GM21619 (cell line): Measurements from ENCODE around the gene ENDOU.

Experiments used
- ATAC-seq: cut with Tn5 transposase; IDR thresholded peaks from one replicate; pipeline ENCODE4 v1.9.1; 2021; ENCODE audit not compliant: unreplicated experiment

The ENDOU gene

GRCh38 chr12:47725091-47725772, at the start of gene ENDOU:
TSS of gene ENDOU (minus strand) at chr12:47725490. CDS start at chr12:47725413, 77 bp downstream.
- ATAC-seq: no peak

- ATAC-seq: no peak
Measured at GRCh38 chr12:47774663-47775062, 49.4 kb upstream of the ENDOU start.

DNA sequence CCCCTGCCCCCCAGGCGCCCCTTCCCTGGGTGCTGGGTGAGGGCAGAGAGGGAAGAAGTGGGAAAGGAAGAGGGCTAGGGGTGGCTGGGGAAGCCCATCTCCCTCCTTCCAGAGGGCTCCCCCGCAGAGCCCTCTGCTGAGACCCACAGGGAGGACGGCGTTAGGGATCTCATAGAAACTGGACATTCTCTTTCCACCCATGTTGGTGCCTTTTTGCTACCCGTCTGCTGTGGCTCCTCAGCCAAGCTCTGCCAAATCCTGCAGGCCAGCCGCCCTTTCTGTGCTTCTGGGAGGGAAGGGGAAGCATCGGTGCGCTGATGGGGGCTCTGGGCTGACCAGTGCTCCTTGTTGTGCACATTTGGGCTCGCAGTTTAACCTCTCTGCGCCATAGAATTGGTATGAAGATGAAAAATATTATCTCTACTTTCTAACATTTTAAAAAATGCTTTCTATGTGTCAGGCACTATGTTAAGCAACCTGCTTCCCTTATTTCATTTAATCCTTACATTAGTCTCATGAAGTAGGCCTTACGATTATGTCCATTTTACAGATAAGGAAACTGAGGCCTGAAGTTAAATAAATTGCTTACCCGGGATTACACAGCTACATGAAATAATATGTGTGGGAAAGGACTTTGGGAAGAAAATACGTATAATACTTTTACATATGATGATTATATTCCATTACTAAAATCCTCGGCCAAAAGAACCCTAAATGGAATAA, 48.7 kb upstream of the ENDOU start:
- ATAC-seq: no peak

DNA sequence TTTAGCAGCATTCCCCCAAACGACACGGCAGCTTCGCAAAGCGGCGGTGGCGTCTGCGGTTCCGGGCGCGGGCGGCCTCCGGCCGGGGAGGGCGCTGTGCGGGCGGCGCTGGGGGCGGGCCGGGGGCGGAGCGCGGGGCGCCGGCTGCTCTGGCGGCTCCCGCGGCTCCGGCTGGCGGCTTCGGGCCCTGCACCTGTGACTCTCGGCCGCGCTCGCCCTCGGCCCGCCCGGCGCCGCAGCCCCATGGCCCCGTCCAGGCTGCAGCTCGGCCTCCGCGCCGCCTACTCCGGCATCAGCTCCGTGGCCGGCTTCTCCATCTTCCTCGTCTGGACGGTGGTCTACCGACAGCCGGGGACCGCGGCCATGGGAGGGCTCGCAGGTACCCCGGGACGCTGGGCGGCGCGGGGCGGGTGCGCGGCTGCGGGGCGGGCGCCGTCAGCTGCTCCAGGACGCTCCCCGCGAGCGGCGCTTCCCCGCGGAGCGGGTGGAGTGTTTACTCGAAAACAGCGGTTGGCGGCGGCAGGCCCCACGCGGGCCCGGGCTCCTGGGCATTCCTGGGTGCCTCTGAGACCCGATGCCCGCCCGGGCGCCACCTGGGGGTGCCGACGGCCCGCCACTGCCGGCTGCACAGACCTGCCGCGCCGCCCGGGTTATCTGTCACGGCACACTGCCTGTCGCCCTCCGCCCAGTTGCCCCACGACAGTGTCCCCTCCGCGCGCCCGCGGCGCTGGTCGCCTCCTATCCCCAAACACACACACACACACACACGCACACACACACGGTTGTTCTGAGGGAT, 48.0 kb upstream of the ENDOU start, which contains the start of gene SLC48A1:
TSS of gene SLC48A1 (plus strand) at position 177 of the 796 bp plus-strand sequence. CDS start at position 244, 67 bp downstream.
- ATAC-seq: peak; percentile 81

GRCh38 chr12:47772738-47773061, 47.4 kb upstream of the ENDOU start:
- no peak for ATAC-seq

DNA sequence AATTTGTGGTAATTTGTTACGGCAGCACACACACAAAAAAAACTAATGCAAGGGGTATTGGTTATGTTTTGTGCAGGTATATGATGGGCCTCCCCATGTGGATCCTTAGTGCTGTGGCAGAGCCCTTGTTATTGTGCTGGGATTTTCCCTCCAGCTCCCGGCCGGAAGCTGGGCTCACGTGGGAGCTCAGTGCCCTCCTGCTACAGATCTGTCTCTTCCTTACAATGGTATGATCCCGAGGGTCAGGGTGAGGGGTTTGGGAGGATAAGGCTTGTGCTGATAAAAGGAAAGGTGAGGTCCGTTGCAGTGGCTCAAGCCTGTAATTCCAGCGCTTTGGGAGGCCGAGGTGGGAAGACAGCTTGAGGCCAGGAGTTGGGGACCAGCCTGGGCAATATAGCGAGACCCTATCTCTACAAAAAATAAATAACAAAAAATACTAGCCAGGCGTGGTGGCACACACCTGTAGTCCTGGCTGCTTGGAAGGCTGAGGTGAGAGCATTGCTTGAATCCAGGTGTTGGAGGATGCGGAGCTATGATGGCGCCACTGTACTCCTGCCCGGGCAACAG, 46.9 kb upstream of the ENDOU start:
- ATAC-seq: no peak

DNA sequence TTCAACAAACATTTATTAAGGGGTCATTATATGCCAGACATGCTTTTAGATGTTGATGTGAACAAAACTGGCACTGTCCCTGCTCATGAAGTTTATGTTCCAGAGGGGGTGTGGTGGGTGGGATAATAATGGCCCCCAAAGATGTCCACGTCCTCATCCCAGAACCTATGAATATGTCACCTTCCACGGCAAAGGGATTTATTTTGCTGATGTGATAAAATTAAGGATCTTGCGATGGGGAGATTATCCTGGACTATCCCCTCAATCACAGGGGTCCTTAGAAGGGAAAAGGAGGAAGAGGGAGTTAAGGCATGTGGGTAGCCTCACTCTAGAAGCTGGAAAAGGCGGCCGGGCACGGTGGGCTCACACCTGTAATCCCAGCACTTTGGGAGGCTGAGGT, 46.0 kb upstream of the ENDOU start:
- no peak for ATAC-seq

- ATAC-seq: no peak
Measured at GRCh38 chr12:47770086-47770726, 44.9 kb upstream of the ENDOU start.

- no peak for ATAC-seq
Measured at GRCh38 chr12:47769234-47770085, 44.2 kb upstream of the ENDOU start.

DNA sequence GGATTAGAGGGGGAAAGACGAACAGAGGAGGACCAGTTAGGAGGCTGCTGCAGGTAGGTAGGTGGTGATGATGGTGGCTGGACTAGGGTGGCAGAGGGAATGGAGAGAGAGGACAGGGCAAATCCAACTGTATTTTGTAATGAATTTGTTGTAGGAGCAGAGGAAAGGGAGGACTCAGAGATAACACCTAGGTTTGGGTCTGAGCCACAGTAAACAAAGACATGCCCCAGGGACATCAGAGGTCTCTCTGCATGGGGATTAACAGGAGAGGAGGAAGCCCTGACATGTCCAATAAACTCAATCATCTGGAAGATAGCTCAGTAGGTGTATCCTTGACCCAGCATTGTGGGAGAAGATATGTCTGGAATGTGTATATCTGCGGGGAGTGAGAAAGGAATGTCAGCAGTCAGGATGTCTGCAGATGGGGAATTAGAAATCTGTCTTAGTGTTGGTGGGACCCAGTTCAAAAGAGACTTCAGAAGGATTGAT, 43.1 kb upstream of the ENDOU start:
- ATAC-seq: no peak

DNA sequence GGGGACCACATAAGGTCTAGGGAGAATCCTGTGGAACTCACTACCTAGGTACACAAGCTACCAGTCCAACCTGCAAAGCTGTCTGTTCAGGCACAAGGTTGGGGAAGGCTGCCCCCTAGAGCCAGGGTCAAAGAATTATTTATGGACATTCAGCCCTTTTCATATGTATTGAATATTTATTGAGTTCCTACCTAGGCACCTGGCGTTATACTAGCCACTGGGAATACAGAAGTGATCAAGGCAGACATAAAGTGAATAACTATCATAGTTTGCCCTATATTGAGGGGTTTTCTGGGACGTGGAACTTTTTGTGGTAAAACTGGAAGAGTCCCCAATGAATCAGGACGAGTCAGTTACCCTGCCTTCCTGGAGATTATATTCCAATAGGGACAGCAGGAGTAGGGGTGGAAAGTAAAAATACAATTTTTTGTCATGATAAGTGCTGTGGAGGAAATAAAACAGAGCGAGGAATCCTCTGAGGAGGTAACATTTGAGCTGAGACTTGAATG, 42.0 kb upstream of the ENDOU start:
- peak; percentile 72 for ATAC-seq

- no peak for ATAC-seq
Measured at GRCh38 chr12:47766502-47767215, 41.4 kb upstream of the ENDOU start.

DNA sequence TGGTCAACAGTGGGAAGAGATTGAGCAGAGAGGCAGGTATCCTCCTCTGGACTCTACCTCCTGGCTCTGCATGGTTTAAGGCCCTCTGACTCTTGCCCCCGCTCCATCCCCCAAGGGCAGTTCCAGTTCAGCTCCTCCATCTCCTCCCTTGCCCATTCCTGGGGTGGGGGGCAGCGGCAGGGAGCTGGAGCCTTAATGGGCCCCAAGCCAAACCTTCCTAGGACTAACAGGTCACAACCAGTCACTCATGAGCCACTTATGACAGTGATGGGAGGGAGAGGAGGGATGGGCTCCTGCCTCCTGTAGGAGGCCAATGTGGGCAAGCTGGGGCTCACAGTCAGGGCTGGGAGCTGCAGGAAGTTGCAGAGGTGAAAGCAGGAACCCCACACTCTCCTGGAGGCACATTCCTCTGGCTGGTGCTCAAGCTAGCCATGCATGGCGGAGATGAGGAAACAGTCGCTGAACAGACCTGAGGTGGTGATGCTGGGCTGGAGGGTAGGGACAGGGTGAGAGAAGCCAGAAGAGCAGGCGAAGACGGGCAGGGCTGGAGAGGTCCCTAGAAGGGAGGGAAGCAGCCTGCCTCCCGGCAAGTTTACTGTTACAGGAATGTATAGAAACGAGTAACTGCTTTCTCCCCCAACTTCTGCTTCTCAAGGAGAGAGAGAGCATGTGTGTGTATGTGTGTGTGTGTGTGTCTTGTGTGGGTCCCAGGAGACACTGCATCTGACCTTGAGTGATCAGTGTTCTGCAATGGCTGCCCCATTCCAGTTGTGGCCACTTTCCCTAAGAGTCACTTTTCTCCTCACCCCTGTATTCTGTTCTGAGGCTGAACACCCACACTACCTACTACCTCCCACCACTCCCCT, 38.4 kb upstream of the ENDOU start:
- ATAC-seq: no peak

DNA sequence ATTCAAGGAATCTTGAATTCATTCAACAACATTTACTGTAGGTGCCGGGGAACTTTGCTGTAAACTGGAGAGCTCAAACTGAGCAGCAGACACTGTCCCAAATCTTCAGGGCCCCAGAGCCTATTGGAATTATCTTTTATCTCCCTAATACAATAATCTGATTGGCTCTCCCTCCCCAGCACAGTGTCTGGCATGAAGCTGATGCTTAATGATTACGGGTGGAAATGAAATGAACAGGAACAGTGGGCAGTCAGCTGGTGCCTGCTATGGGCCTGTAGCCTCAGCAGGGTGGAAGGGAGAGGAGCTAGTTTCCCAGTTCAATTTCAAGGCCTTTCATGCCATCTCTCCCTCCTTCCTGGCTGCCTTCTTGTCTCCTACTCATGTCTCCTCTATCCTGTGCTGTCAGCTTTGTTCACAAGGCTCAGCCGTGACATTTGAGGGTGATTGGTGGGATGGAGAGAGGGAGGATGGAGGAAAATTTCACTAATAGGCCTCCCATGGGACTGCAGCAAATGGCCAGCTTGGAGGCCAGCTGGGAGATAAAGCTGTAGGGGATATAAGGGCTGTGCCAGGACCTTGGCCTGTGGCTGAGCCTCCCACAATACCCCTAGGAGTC, 37.7 kb upstream of the ENDOU start:
- ATAC-seq: no peak

DNA sequence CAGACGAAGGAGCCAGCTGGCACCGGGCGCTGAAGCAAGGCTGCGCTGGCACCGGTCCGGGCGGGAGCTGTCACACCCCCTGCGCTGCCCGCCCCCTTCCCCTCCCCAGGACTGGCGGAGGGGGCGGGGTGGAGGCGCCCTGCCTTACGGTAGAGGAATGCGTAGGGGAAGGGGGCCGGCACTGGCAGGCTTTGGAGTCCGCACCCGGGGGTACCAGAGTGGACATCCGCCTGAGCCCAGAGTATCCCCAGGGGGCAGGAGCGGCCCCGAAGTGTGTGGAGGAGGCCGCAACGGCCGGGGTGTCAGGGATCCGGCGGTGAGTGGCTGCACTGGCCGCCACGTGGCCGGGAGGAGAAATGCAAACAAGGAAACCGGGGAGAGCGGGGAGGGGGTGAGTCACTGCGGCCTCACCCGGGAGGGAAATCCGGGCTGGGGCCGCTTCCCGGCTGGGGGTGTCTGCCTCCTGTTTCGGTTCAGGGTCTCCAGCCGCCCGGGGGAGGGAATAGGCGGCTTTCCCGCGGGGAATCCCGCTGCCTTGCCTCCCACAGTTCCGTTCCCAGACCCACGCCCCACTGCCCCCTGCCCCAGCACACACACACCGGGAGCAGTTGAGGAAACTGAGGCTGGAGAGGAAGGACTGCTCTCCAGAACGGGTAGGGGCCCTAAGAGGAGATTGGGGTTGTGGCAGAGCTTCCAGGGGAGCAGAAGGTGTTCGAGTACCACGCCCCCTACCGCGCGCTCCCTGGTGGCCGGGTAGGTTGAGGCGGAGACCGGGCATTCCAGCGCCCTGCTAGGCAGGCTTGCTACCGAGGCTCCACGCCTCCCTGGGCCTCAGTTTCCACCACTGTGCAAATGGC, 33.8 kb upstream of the ENDOU start, which contains the start of gene RAPGEF3:
TSS of gene RAPGEF3 (minus strand) at position 47 of the 857 bp plus-strand sequence. CDS start 324 bp downstream, outside the sequence.
- peak; percentile 41 for ATAC-seq

GRCh38 chr12:47758584-47758833, 33.2 kb upstream of the ENDOU start:
- ATAC-seq: no peak
